GM21786 (cell line): ENCODE data around the gene RREB1.

Experiments
- ATAC-seq: cut with Tn5 transposase; IDR thresholded peaks from one replicate; pipeline ENCODE4 v1.9.1; 2021; ENCODE audit not compliant: unreplicated experiment

Gene RREB1

DNA sequence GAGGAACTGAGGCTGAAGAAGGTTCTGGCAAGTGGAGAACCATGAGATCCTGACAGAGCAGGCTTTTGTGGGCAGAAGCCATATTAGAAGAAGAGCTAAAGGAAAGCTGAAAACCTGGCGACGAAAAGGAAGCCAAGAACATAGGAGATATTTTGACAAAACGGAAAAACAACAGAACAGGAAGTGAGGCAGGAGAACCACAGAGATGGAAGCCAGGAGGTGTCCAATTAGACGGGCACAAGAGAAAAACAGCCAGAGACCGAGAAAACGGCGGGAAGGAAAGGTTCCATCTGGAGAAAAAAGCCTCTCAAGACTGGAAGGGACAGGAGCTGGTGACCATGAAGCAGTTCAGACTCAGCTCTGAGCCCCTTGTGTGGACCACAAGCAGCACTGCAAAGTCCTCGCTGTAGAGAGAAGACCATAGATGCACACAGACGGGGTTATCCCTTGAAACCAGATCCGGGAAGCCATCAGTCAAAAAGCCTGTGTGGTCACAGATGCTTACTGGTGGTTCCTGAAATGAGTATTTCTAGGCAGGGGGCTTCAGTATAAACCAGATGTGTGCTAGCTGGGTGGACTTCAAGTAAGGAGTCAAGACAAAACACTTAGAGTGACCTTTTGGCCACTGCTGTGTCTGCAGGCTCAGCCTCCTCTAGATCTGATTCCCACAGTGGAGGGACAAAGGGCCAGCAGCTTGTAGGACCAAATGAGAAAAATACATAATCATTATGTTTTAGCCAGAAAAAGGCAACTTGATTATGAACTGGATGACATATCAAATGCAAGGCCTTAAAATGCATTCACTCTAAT lies 174.5 kb downstream of the RREB1 start:
- ATAC-seq, result no peak

DNA sequence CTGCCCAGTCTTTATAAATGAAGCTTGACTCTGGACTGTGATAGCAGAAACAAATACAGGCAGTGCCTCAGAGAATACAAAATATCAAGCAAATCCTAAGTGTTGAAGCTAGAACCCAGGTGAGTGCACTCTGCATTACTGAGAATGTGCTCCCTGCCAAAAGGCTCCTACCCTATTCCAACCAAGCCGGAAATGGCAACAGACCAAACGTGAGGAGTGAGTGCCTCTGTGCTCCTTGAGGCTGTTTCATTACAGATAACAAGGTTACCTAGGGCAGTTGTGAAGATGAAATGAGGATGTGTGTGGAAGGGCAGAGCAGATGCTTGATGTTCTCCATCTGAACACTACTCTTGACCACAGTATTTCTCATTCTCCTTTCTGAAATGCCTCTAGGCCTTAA lies 175.9 kb downstream of the RREB1 start:
- no peak for ATAC-seq

DNA sequence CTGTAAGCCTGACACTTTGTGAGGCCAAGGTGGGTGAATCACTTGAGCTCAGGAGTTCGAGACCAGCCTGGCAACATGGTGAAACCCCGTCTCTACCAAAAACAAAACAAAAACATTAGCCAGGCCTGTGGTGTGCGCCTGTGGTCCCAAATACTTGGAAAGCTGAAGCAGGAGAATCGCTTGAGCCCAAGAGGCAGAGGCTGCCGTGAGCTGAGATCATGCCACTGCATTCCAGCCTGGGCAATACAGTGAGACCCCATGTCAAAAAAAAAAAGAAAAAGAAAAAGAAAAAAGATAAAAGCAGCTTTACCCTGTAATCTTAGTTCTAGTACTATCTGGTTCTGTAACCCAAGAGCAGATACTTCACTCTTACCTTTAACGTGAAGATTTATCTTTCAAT lies 177.7 kb downstream of the RREB1 start:
- no peak for ATAC-seq

DNA sequence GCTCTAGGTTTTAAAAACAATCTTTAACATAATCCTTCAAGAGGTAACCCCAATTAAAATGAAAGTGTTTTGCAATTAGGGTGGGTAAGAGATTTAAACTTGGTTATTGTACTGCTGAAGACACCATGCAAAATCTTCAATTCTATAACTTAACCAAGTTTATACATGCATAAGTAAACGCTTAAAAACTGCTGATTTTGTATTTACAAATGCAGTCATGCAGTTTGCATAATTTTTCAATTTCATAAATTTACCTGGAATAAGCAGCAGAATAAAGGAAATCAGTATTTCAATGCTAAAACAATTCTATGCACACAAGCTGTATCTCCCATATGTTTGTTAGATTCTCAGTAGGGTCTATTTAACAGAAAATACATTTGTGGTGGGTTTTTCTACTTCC lies 182.3 kb downstream of the RREB1 start:
- ATAC-seq, result no peak

DNA sequence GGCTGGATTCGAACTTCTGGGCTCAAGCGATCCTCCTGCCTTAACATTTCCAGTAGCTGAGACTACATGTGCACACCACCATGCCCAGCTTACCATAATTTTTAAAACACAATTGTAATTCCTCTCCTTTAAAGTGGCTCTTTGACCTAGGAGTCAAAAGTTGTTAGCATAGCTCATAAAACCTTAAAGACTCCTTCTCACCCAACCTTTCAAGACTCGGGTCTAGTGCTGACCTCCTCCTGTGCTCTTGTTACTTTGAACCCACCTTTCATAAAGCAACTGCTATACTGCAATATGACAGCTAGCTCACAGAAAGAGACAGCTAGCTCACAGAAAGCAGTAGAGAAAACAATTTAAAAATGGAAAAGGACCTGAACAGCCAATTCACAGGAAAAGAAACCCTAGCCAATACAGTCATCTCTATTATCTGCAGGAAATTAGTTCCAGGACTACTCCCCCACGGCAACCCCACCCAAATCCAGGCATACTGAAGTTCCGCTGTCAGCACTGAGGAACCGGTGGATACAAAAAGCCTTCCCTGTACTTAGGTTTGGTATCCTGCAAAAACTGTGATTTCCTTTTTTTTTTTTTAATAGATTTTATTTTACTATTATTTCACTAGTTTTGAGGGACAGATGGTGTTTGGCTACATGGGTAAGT lies 185.0 kb downstream of the RREB1 start:
- ATAC-seq, result no peak

DNA sequence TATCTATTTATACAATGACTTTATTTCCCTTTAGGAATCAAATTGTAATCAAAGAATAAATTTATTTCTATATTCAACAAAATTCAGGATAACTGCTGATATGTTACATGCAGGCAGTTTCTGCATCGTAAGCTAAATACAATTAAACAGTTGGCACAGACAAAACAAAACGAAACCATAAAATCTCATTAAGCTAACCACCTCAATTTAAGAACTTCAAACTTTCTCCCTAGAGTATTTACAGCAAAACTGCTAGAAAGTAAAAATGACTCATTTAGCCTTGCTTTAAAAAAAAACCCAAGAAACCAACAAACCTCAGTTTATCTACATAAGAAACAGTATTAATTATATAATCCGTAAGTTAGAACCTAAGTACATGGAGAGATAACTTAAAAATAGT lies 188.2 kb downstream of the RREB1 start:
- no peak for ATAC-seq

DNA sequence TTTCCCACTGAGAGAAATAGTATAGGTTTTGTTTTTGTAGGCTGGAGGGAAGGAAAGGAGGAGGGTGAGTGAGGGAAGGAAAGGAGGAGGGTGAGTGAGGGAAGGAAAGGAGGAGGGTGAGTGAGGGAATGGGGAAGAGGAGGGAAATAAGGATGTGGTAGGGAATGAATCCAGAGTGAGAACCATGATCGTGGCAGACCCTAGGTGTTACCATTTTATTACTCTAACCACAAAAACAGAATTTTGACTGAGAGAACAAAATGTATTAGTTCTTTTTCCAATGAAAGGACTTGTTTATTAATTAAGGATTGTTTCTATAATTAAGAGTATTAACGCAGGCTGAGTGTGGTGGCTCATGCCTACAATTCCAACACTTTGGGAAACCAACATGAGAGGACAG lies 188.8 kb downstream of the RREB1 start:
- ATAC-seq, result no peak

DNA sequence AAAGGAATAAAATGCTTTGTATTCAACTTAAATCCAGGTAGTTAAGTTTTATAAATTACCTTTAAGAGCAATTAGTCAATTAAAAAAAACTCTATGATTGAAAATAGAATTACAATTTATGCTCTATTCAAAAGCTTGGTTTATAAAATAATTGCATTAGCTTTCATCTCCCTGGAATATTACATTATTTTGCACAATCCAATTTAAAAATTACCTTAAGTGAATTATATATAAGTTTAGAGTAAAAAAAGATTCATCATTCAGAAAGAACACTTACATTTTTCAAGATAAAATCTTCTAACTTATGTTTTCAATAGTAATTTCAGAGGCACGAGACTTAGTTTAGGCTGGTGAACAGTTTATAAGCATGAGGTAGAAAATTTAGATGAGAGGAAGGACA lies 190.4 kb downstream of the RREB1 start:
- ATAC-seq, result no peak

DNA sequence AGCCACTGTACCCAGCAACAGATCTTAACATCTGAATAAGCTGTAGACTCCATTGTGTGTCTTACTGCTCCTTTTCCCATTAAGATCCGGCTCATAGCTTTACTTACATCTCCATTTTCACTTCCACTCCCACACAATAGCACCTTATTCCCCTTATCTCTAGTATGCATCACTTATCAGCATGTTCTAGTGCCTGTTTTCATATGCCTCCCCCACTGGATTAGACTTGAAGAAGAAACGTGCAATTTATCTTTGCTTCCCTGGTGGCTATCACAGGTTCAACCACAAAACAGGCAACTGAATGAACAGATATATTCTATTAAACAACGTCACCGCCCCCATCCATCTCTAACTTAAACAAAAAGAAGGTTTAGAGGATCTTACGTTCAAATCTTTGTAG lies 193.2 kb downstream of the RREB1 start:
- no peak for ATAC-seq
